Mesenchymal stem cell (in vitro differentiated cells and primary cell): ENCODE results near the gene CDCA7L.
A peak's percentile ranks its signal among the peaks of the same experiment; 100 is the strongest.

Source experiments
- DNase-seq: peaks from one replicate; pipeline ENCODE4 v3.0.0-alpha.2; 2013
- H2AFZ ChIP-seq: one replicate; pipeline ENCODE4 v1.6.1; 2013; ENCODE audit warnings: low read depth, mild to moderate bottlenecking, control low read depth, inconsistent platforms, low read length, moderate library complexity
- H2AK5ac ChIP-seq: 2 replicates; pipeline ENCODE4 v1.6.1; 2013; ENCODE audit warnings: low read length, moderate library complexity, mild to moderate bottlenecking, inconsistent platforms; ENCODE audit not compliant: severe bottlenecking
- H2BK120ac ChIP-seq: one replicate; pipeline ENCODE4 v1.6.1; 2013; ENCODE audit warnings: low read depth, mild to moderate bottlenecking, inconsistent platforms, low read length, moderate library complexity
- H2BK12ac ChIP-seq, 2 experiments: one replicate each; pipeline ENCODE4 v1.6.1; 2013; ENCODE audit warnings: inconsistent platforms in 2 of 2, low read length in 2 of 2, mild to moderate bottlenecking in 2 of 2, moderate library complexity in 2 of 2, control low read depth in 1 of 2
- H2BK15ac ChIP-seq: one replicate; pipeline ENCODE4 v1.6.1; 2013; ENCODE audit warnings: mild to moderate bottlenecking, low read depth, inconsistent platforms; ENCODE audit not compliant: poor library complexity, severe bottlenecking
- H2BK5ac ChIP-seq: 2 replicates; pipeline ENCODE4 v1.6.1; 2013; ENCODE audit warnings: low read depth, mild to moderate bottlenecking, low read length, control low read depth, inconsistent platforms; ENCODE audit not compliant: poor library complexity, severe bottlenecking
- H3K14ac ChIP-seq, 2 experiments: one replicate each; pipeline ENCODE4 v1.6.1; 2013; ENCODE audit warnings: inconsistent platforms in 2 of 2, low read length in 2 of 2, control low read depth in 1 of 2, mild to moderate bottlenecking in 1 of 2, moderate library complexity in 1 of 2
- H3K18ac ChIP-seq, 2 experiments: one replicate each; pipeline ENCODE4 v1.6.1; 2013; ENCODE audit warnings: inconsistent platforms in 2 of 2, low read length in 2 of 2, control low read depth in 1 of 2, low read depth in 1 of 2, mild to moderate bottlenecking in 1 of 2
- H3K23ac ChIP-seq, 2 experiments: one replicate each; pipeline ENCODE4 v1.6.1; 2013; ENCODE audit warnings: inconsistent platforms in 2 of 2, low read length in 2 of 2, mild to moderate bottlenecking in 2 of 2, moderate library complexity in 2 of 2, control low read depth in 1 of 2
- H3K27ac ChIP-seq: 2 replicates; pipeline ENCODE4 v1.5.1; 2013; ENCODE audit warnings: mild to moderate bottlenecking, moderate library complexity, low read length, control low read depth, inconsistent platforms; ENCODE audit not compliant: poor library complexity, severe bottlenecking
- H3K27me3 ChIP-seq, 2 experiments: 2 replicates each; pipeline versions ENCODE4 v1.6.1 to v1.7.0; 2013; ENCODE audit warnings: low read length in 2 of 2, mild to moderate bottlenecking in 2 of 2, moderate library complexity in 2 of 2, control low read depth in 1 of 2, inconsistent platforms in 1 of 2; ENCODE audit not compliant: control insufficient read depth in 1 of 2, insufficient read depth in 1 of 2
- H3K36me3 ChIP-seq, 2 experiments: 2 replicates each; pipeline versions ENCODE4 v1.6.1 to v1.7.0; 2013; ENCODE audit warnings: low read length in 2 of 2, control low read depth in 1 of 2, inconsistent platforms in 1 of 2, low read depth in 1 of 2, mild to moderate bottlenecking in 1 of 2; ENCODE audit not compliant: insufficient read depth in 2 of 2, control insufficient read depth in 1 of 2
- H3K4ac ChIP-seq, 2 experiments: one replicate each; pipeline ENCODE4 v1.6.1; 2013; ENCODE audit warnings: inconsistent platforms in 2 of 2, low read length in 2 of 2, mild to moderate bottlenecking in 2 of 2, moderate library complexity in 2 of 2, control low read depth in 1 of 2, low read depth in 1 of 2
- H3K4me1 ChIP-seq: 2 replicates; pipeline ENCODE4 v1.6.1; 2013; ENCODE audit warnings: low read depth, low read length, control low read depth; ENCODE audit not compliant: control insufficient read depth, insufficient read depth
- H3K4me2 ChIP-seq: 2 replicates; pipeline ENCODE4 v1.6.1; 2013; ENCODE audit warnings: low read length, mild to moderate bottlenecking, inconsistent platforms; ENCODE audit not compliant: poor library complexity, severe bottlenecking
- H3K4me3 ChIP-seq, 2 experiments: 2 replicates each; pipeline versions ENCODE4 v1.5.1 to v1.7.0; 2013; ENCODE audit warnings: low read length in 2 of 2, mild to moderate bottlenecking in 2 of 2, control low read depth in 1 of 2, low read depth in 1 of 2; ENCODE audit not compliant: insufficient read depth in 1 of 2
- H3K79me1 ChIP-seq: replicated peaks from 2 replicates; pipeline ENCODE4 v1.6.1; 2013; ENCODE audit warnings: mild to moderate bottlenecking, control low read depth, low read length, inconsistent platforms; ENCODE audit not compliant: poor library complexity, severe bottlenecking
- H3K9ac ChIP-seq: 2 replicates; pipeline ENCODE4 v1.7.0; 2013; ENCODE audit warnings: mild to moderate bottlenecking, low read length, moderate library complexity
- H3K9me3 ChIP-seq: 2 replicates; pipeline ENCODE4 v1.7.0; 2013; ENCODE audit warnings: mild to moderate bottlenecking, low read length; ENCODE audit not compliant: control insufficient read depth
- H4K8ac ChIP-seq: one replicate; pipeline ENCODE4 v1.6.1; 2013; ENCODE audit warnings: inconsistent platforms, mild to moderate bottlenecking, low read length, moderate library complexity
- H4K91ac ChIP-seq: one replicate; pipeline ENCODE4 v1.6.1; 2013; ENCODE audit warnings: mild to moderate bottlenecking, low read length, inconsistent platforms
- WGBS: methylation state at CpG from one replicate; pipeline ENCODE4 v1.1.7; 2013; ENCODE audit warnings: mixed read lengths; 5-methylcytosine and 5-hydroxymethylcytosine counted together

CDCA7L gene

GRCh38 chr7:21941611-21942141 is 4.0 kb downstream of the CDCA7L start:
- Histone ChIP-seq H2AK5ac (no peak overlapping the region), H3K4me2 (no peak overlapping the region), H3K79me1 (peaks cover 13% of the 10 kb centered on the region), H3K14ac (no peak overlapping the region), H3K4ac (no peak overlapping the region), H3K9me3 (peaks cover 1% of the 10 kb centered on the region), H2AFZ (no peak overlapping the region), H2BK15ac (no peak overlapping the region), H3K23ac (no peak overlapping the region), H3K27me3 (no peaks in the 10 kb centered on the region), H3K36me3 (no peaks in the 10 kb centered on the region), H3K27ac (no peak overlapping the region), H3K4me1 (peaks cover 24% of the 10 kb centered on the region), H3K4me3 (no peak overlapping the region), H2BK12ac (peak overlapping the region in 1 of 2 experiments; percentile 29), H3K9ac (no peak overlapping the region), H3K18ac (no peak overlapping the region), H4K8ac (peak overlapping the region; percentile 84), H2BK5ac (no peak overlapping the region), H4K91ac (no peak overlapping the region), H2BK120ac (no peak overlapping the region)
- WGBS = 46% methylated on average over 3 of the region's 3 CpGs
- DNase-seq = peak; percentile 51

DNA sequence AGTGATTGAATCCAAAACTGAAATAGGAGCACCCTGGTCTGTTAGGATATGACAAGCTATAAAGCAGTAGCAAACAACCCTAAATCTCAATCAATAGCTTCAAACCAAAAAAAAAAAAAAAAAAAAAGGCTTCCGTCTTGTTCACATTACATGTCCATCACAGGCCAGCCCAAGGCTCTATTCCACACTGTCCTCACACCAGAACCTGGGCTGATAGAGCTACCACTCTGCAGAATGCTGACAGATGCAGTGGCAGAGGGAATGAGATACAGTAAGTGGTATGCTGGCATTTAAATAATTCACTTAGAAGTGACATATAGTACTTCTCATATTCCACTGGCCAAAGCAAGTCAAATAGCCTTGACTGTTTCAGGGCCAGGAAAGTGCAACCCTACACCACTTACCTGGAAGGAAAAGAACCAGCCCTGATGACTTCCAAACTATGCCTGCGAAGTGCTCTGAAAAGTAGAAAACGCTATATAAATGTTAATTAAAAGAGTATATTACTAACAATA is 5.8 kb downstream of the CDCA7L start:
- H2BK12ac ChIP-seq = no peak overlapping the region
- H2BK5ac ChIP-seq = no peak overlapping the region
- no peak overlapping the region for H3K4me3 ChIP-seq
- H3K23ac ChIP-seq = no peak overlapping the region
- H2BK120ac ChIP-seq = no peak overlapping the region
- H3K4me2 ChIP-seq = peak overlapping the region; percentile 39
- H3K18ac ChIP-seq = no peak overlapping the region
- H3K4me1 ChIP-seq = peaks cover 16% of the 10 kb centered on the region
- no peaks in the 10 kb centered on the region for H3K27me3 ChIP-seq
- H3K79me1 ChIP-seq = peaks cover 14% of the 10 kb centered on the region
- no peak overlapping the region for H2AFZ ChIP-seq
- no peak overlapping the region for H2AK5ac ChIP-seq
- H3K14ac ChIP-seq = no peak overlapping the region
- H4K8ac ChIP-seq = no peak overlapping the region
- peak overlapping the region; percentile 87 for H3K27ac ChIP-seq
- no peak overlapping the region for H2BK15ac ChIP-seq
- DNase-seq = no peak
- H3K9me3 ChIP-seq = peaks cover 7% of the 10 kb centered on the region
- H3K9ac ChIP-seq = no peak overlapping the region
- H3K4ac ChIP-seq = no peak overlapping the region
- no CpG with 5 or more reads among the region's 3 CpGs for WGBS
- no peaks in the 10 kb centered on the region for H3K36me3 ChIP-seq
- no peak overlapping the region for H4K91ac ChIP-seq

GRCh38 chr7:21939136-21939857 is 6.4 kb downstream of the CDCA7L start:
- Histone ChIP-seq H3K9ac (no peak overlapping the region), H2BK5ac (no peak overlapping the region), H2AFZ (no peak overlapping the region), H3K4me3 (no peak overlapping the region), H3K18ac (no peak overlapping the region), H3K23ac (no peak overlapping the region), H2BK15ac (no peak overlapping the region), H2BK12ac (no peak overlapping the region), H3K14ac (no peak overlapping the region), H3K27ac (peak overlapping the region; percentile 87), H2BK120ac (no peak overlapping the region), H3K4me1 (peaks cover 14% of the 10 kb centered on the region), H4K91ac (no peak overlapping the region), H3K4me2 (peak overlapping the region; percentile 39), H2AK5ac (peak overlapping the region; percentile 83), H3K27me3 (no peaks in the 10 kb centered on the region), H3K9me3 (peaks cover 7% of the 10 kb centered on the region), H3K4ac (no peak overlapping the region), H3K79me1 (peaks cover 12% of the 10 kb centered on the region), H3K36me3 (no peaks in the 10 kb centered on the region), H4K8ac (no peak overlapping the region)
- no peak for DNase-seq
- WGBS = 71% methylated on average over 3 of the region's 4 CpGs

DNA sequence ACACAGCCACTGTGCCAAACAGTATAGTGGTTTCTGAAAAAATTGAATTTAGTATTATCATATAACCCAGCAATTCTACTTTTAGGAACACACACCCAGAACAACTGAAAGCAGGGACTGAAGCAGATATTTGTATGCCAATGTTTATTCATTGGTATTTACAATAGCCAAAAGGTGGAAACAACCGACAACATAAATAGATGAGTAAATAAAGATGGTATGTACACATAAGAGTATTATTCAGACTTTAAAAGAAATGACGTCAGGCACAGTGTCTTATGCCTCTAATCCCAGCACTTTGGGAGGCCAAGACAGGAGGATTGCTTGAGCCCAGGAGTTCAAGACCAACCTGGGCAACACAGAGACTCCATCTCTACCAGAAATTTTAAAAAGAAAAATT is 7.2 kb downstream of the CDCA7L start:
- H3K27ac ChIP-seq = peak overlapping the region; percentile 72
- H3K23ac ChIP-seq = no peak overlapping the region
- no peak overlapping the region for H2BK15ac ChIP-seq
- H3K27me3 ChIP-seq = no peaks in the 10 kb centered on the region
- H3K4me2 ChIP-seq = no peak overlapping the region
- H2BK120ac ChIP-seq = no peak overlapping the region
- H3K36me3 ChIP-seq = no peaks in the 10 kb centered on the region
- no peak overlapping the region for H3K4ac ChIP-seq
- no peak overlapping the region for H3K4me3 ChIP-seq
- peak; percentile 40 for DNase-seq
- H3K4me1 ChIP-seq = peaks cover 11% of the 10 kb centered on the region
- H2BK12ac ChIP-seq = no peak overlapping the region
- H4K8ac ChIP-seq = no peak overlapping the region
- peak overlapping the region; percentile 91 for H2AK5ac ChIP-seq
- peaks cover 12% of the 10 kb centered on the region for H3K79me1 ChIP-seq
- no peak overlapping the region for H3K14ac ChIP-seq
- no peak overlapping the region for H4K91ac ChIP-seq
- H2AFZ ChIP-seq = no peak overlapping the region
- H3K18ac ChIP-seq = no peak overlapping the region
- H2BK5ac ChIP-seq = no peak overlapping the region
- peaks cover 7% of the 10 kb centered on the region for H3K9me3 ChIP-seq
- H3K9ac ChIP-seq = no peak overlapping the region
- WGBS = 43% methylated on average over 1 of the region's 2 CpGs
